ENCODE results near the gene PLPP3. TPM values are rescaled to one million over a fixed set of nuclear protein-coding genes. Genes with fewer than 3 reads are reported as not detected.

PLPP3 gene
- total RNA-seq, 1 donor from 2014 or later: 236 TPM

DNA sequence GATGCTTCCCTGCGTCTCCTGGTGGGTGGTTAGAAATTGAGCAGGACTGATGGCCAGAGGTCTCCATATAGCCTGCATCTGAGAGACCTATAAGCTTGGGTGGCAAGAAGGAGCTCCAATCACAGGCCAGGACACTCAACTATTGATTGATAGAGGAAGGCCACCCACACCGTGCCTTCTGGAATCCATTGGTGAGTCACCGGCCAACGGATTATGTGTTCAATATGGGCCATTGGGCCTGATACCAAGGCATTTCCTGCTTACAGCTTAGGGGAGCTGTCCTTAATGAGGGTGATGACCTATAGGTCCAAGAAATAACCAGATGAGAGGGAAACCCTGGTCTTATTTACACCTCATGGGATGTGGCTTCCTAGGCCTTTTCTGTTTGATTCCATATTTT is 115.1 kb downstream of the PLPP3 start:
- Histone ChIP-seq H3K4me1 (peaks cover 9% of the 10 kb centered on the region), H3K36me3 (no peaks in the 10 kb centered on the region), H3K27ac (no peak overlapping the region), H3K9me3 (no peaks in the 10 kb centered on the region), H3K4me3 (no peak overlapping the region), H3K27me3 (no peaks in the 10 kb centered on the region)
- DNase-seq (ENCODE audit: extremely low spot score in 2 of 2): no peak
- TF ChIP-seq POLR2AphosphoS5 (IDR thresholded peaks at IDR 0.05; ENCODE audit: insufficient read depth in 1 of 2, low read depth in 1 of 2): no peak
- TF ChIP-seq, protein P1, sequence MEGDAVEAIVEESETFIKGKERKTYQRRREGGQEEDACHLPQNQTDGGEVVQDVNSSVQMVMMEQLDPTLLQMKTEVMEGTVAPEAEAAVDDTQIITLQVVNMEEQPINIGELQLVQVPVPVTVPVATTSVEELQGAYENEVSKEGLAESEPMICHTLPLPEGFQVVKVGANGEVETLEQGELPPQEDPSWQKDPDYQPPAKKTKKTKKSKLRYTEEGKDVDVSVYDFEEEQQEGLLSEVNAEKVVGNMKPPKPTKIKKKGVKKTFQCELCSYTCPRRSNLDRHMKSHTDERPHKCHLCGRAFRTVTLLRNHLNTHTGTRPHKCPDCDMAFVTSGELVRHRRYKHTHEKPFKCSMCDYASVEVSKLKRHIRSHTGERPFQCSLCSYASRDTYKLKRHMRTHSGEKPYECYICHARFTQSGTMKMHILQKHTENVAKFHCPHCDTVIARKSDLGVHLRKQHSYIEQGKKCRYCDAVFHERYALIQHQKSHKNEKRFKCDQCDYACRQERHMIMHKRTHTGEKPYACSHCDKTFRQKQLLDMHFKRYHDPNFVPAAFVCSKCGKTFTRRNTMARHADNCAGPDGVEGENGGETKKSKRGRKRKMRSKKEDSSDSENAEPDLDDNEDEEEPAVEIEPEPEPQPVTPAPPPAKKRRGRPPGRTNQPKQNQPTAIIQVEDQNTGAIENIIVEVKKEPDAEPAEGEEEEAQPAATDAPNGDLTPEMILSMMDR (IDR thresholded peaks at IDR 0.05): no peak
- no peak for TF ChIP-seq POLR2A (IDR thresholded peaks at IDR 0.05)
- intact Hi-C loops (cut with DNase I): no loop called here

DNA sequence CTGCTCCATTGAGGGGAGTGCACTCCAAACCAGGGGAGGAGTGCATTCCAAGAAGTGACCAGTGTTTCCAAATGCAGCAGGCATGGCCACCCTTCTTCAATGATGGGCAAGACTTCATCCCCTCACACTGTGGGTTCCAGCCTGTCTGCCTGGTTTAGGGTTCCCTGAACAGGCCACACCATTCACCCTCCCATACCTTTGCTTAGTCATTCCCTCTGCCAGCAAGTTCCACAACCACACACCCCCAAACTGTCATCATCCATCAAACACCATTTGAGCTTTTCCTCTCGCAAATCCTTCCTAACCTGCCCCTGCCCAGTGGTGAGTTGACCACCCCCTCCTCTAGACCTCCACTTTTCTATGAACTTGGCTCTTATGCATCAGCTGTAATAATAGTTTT is 116.0 kb downstream of the PLPP3 start:
- no peak for DNase-seq (ENCODE audit: extremely low spot score in 2 of 2)
- TF ChIP-seq POLR2A (IDR thresholded peaks at IDR 0.05): no peak
- TF ChIP-seq, protein P1 (IDR thresholded peaks at IDR 0.05): no peak
- no peak for TF ChIP-seq POLR2AphosphoS5 (IDR thresholded peaks at IDR 0.05; ENCODE audit: insufficient read depth in 1 of 2, low read depth in 1 of 2)
- no peaks in the 10 kb centered on the region for H3K9me3 ChIP-seq
- intact Hi-C loops (cut with DNase I): no loop called here
- no peak overlapping the region for H3K4me3 ChIP-seq
- H3K36me3 ChIP-seq: no peaks in the 10 kb centered on the region
- no peaks in the 10 kb centered on the region for H3K27me3 ChIP-seq
- H3K27ac ChIP-seq: no peak overlapping the region
- H3K4me1 ChIP-seq: no peaks in the 10 kb centered on the region

DNA sequence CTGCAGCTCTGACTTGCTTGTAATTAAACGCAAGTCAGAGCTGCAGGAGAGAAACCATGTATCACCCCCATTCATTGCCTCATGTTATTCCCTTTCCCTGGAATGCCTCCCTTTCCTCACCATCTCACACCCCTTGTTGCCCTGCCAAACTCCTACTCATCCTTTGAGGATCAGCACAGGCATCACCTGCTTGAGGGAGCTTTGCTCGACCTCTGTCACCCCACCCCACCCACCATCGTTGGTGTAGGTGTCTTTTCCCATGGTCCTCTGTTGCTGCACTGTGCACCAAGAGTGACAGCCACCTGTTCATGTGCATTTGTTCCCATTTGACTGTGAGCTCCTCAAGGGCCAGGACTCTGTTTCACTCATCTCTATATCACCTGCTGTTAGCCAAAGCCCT is 117.2 kb downstream of the PLPP3 start:
- Histone ChIP-seq H3K9me3 (no peaks in the 10 kb centered on the region), H3K27me3 (no peaks in the 10 kb centered on the region), H3K4me1 (no peaks in the 10 kb centered on the region), H3K36me3 (no peaks in the 10 kb centered on the region), H3K27ac (no peak overlapping the region), H3K4me3 (no peak overlapping the region)
- TF ChIP-seq POLR2A (IDR thresholded peaks at IDR 0.05) (no peak), POLR2AphosphoS5 (IDR thresholded peaks at IDR 0.05; ENCODE audit: insufficient read depth in 1 of 2, low read depth in 1 of 2) (no peak)
- TF ChIP-seq, protein P1 (IDR thresholded peaks at IDR 0.05): no peak
- intact Hi-C loops (cut with DNase I): no loop called here
- DNase-seq (ENCODE audit: extremely low spot score in 2 of 2): no peak

DNA sequence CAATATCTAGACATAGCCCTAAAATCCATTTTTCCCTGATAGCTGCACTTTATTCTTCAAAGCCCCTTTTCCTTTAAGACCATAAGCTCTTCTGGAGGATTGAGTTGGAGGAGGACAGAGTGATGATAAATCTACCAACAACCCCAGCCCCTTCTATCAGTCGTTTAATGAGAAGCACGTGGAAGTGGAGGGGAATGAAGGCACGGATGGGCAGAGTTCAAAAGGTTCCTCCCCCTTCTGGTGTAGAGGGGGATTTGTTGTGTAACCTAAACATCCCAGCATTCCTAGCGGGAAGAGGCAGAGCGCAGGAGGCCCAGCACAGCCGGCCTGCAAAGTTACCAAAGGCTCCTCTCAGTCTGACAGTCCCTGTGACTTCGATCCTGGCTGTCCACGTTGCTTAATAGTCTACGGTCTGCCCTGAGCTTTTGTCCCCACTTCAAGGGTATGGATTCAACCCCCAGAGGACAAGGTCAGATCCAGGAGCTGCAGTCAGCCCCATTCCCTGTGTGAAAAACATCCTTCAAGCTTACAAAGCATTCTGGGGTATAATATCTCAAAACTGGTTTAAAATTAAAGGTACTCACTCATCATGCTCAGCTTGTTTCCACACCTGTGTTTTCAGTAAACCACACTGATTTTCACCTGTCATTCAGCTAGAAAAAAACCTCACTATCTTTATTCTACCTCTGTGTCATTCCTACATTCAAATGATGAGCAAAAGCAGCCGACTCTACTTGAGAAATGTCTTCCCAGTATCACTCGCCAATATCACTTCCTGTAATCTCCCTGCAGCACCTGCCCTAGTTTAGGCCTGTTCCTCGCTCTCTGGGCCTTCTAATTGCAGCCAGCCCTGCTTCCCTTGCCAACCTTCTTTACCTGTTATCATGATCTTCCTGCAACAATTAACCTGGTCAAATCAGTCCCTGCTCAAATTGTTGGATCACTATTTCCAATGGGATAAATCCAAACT is 117.9 kb downstream of the PLPP3 start:
- Histone ChIP-seq H3K27ac (no peak overlapping the region), H3K4me3 (no peak overlapping the region), H3K4me1 (peaks cover 5% of the 10 kb centered on the region), H3K27me3 (no peaks in the 10 kb centered on the region), H3K9me3 (no peaks in the 10 kb centered on the region), H3K36me3 (no peaks in the 10 kb centered on the region)
- no peak for DNase-seq (ENCODE audit: extremely low spot score in 2 of 2)
- intact Hi-C loops (cut with DNase I): no loop called here
- TF ChIP-seq, protein P1 (IDR thresholded peaks at IDR 0.05): no peak
- no peak for TF ChIP-seq POLR2A (IDR thresholded peaks at IDR 0.05)
- TF ChIP-seq POLR2AphosphoS5 (IDR thresholded peaks at IDR 0.05; ENCODE audit: insufficient read depth in 1 of 2, low read depth in 1 of 2): no peak

DNA sequence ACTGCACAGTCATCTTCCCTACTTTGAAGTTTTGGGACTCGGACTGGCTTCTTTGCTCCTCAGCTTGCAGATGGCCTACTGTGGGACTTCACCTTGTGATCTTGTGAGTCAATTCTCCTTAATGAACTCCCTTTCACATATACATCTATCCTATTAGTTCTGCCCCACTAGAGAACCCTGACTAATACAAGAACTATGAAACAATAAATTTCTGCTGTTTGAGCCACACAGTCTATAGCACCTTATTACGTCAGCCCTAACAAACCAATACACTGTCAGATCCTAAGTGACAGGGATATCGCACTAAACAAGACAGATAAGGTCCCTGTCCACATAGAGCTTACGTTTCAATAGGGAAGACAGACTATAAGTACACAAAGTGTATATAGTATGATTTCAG is 120.1 kb downstream of the PLPP3 start:
- intact Hi-C loops (cut with DNase I): loop anchor here (10.0 kb wide), 1 partner anchor 116 kb away; the partner anchor contains the start of gene PLPP3
- H3K36me3 ChIP-seq: no peaks in the 10 kb centered on the region
- peaks cover 5% of the 10 kb centered on the region for H3K4me1 ChIP-seq
- TF ChIP-seq POLR2A (IDR thresholded peaks at IDR 0.05) (no peak), POLR2AphosphoS5 (IDR thresholded peaks at IDR 0.05; ENCODE audit: insufficient read depth in 1 of 2, low read depth in 1 of 2) (no peak)
- TF ChIP-seq, protein P1 (IDR thresholded peaks at IDR 0.05): no peak
- H3K27me3 ChIP-seq: no peaks in the 10 kb centered on the region
- DNase-seq (ENCODE audit: extremely low spot score in 2 of 2): no peak
- no peak overlapping the region for H3K4me3 ChIP-seq
- H3K9me3 ChIP-seq: no peaks in the 10 kb centered on the region
- H3K27ac ChIP-seq: no peak overlapping the region
